ENCODE results near the gene GAL3ST3. TPM values are rescaled to one million over a fixed set of nuclear protein-coding genes. Genes with fewer than 3 reads are reported as not detected.
A peak's percentile ranks its signal among the peaks of the same experiment; 100 is the strongest.

Gene GAL3ST3
- total and polyA plus RNA-seq, 2 donors (not counting 1 experiment from before 2014, with no cell fraction given) = not detected

- Mint-ChIP-seq H3K4me1 (peaks cover 78% of the 10 kb centered on the region), H3K27me3 (no peaks in the 10 kb centered on the region), H3K9me3 (ENCODE audit: insufficient read depth) (no peaks in the 10 kb centered on the region), H3K27ac (no peak overlapping the region), H3K4me3 (no peak overlapping the region)
- no peak for ATAC-seq (ENCODE audit: low read depth)
- 86% methylated on average over 1 of the region's 4 CpGs for WGBS (ENCODE audit: insufficient coverage)
- intact Hi-C loops (cut with micrococcal nuclease) = no loop called here
- no peak overlapping the region for H2AFZ ChIP-seq (ENCODE audit: insufficient read depth, low read depth, low read length, poor library complexity, severe bottlenecking)
- CTCF ChIA-PET = interaction anchor here (0.6 to 1.0 kb wide), 2 partner anchors 51 to 95 kb away, joined by 3 read pairs; no protein-coding TSS in a partner anchor
- peaks cover 99% of the 10 kb centered on the region for H3K79me2 ChIP-seq (ENCODE audit: control insufficient read depth, insufficient read depth, low read length)
- no peak overlapping the region for H3K9ac ChIP-seq (ENCODE audit: low read length)
- no peak overlapping the region for H3K4me2 ChIP-seq (replicated peaks; ENCODE audit: low read depth, low read length, poor library complexity, severe bottlenecking)
- H3K4me1 ChIP-seq (ENCODE audit: control insufficient read depth in 2 of 2, insufficient read depth in 2 of 2, low read length in 2 of 2) = peaks cover 62 to 70% of the 10 kb centered on the region in 2 donors
- peak overlapping the region in 1 of 2 donors; percentile 93 for H3K27ac ChIP-seq (ENCODE audit: low read length in 2 of 2)
- no peak overlapping the region for H3K4me3 ChIP-seq (ENCODE audit: control extremely low read depth in 1 of 5, extremely low read depth in 1 of 5, insufficient read depth in 1 of 5, low read depth in 2 of 5, low read length in 4 of 5)
- H3K27me3 ChIP-seq (replicated peaks in 1 of 4; ENCODE audit: control extremely low read depth in 1 of 4, control insufficient read depth in 3 of 4, insufficient read depth in 4 of 4, low read length in 3 of 4) = no peaks in the 10 kb centered on the region
- H3K36me3 ChIP-seq (replicated peaks in 1 of 2; ENCODE audit: control extremely low read depth in 1 of 2, control insufficient read depth in 1 of 2, extremely low read depth in 1 of 2, insufficient read depth in 2 of 2, low read length in 1 of 2) = peaks cover 1 to 30% of the 10 kb centered on the region in 2 experiments
- TF ChIP-seq EZH2 (IDR thresholded peaks at IDR 0.05; ENCODE audit: borderline replicate concordance, insufficient read depth, low read depth, low read length, poor library complexity, severe bottlenecking) (no peak), CTCF (IDR thresholded peaks at IDR 0.05) (no peak)
- no peaks in the 10 kb centered on the region for H3K9me3 ChIP-seq (ENCODE audit: control extremely low read depth in 1 of 3, control insufficient read depth in 2 of 3, insufficient read depth in 1 of 3, low read length in 2 of 3)
- no peak for DNase-seq
- POLR2A ChIA-PET = no interaction called here
- peaks cover 27% of the 10 kb centered on the region for H4K20me1 ChIP-seq (ENCODE audit: control insufficient read depth, insufficient read depth, low read length, poor library complexity, severe bottlenecking)
Observed at GRCh38 chr11:66075273-66075672, 26.3 kb upstream of the GAL3ST3 start.

GRCh38 chr11:66073669-66074068 is 24.7 kb upstream of the GAL3ST3 start:
- Histone ChIP-seq H3K27ac (ENCODE audit: low read length in 2 of 2) (no peak overlapping the region), H3K36me3 (replicated peaks in 1 of 2; ENCODE audit: control extremely low read depth in 1 of 2, control insufficient read depth in 1 of 2, extremely low read depth in 1 of 2, insufficient read depth in 2 of 2, low read length in 1 of 2) (peaks cover 1 to 30% of the 10 kb centered on the region in 2 experiments), H3K9me3 (ENCODE audit: control extremely low read depth in 1 of 3, control insufficient read depth in 2 of 3, insufficient read depth in 1 of 3, low read length in 2 of 3) (no peaks in the 10 kb centered on the region), H2AFZ (ENCODE audit: insufficient read depth, low read depth, low read length, poor library complexity, severe bottlenecking) (no peak overlapping the region), H3K4me3 (ENCODE audit: control extremely low read depth in 1 of 5, extremely low read depth in 1 of 5, insufficient read depth in 1 of 5, low read depth in 2 of 5, low read length in 4 of 5) (no peak overlapping the region), H3K9ac (ENCODE audit: low read length) (no peak overlapping the region), H3K4me2 (replicated peaks; ENCODE audit: low read depth, low read length, poor library complexity, severe bottlenecking) (peak overlapping the region; percentile 91), H3K4me1 (ENCODE audit: control insufficient read depth in 2 of 2, insufficient read depth in 2 of 2, low read length in 2 of 2) (peaks cover 56 to 63% of the 10 kb centered on the region in 2 donors), H3K79me2 (ENCODE audit: control insufficient read depth, insufficient read depth, low read length) (peaks cover 83% of the 10 kb centered on the region), H3K27me3 (replicated peaks in 1 of 4; ENCODE audit: control extremely low read depth in 1 of 4, control insufficient read depth in 3 of 4, insufficient read depth in 4 of 4, low read length in 3 of 4) (no peaks in the 10 kb centered on the region), H4K20me1 (ENCODE audit: control insufficient read depth, insufficient read depth, low read length, poor library complexity, severe bottlenecking) (peaks cover 27% of the 10 kb centered on the region)
- DNase-seq = no peak
- Mint-ChIP-seq H3K27me3 (no peaks in the 10 kb centered on the region), H3K27ac (no peak overlapping the region), H3K4me3 (no peak overlapping the region), H3K9me3 (ENCODE audit: insufficient read depth) (no peaks in the 10 kb centered on the region), H3K4me1 (peaks cover 71% of the 10 kb centered on the region)
- intact Hi-C loops (cut with micrococcal nuclease) = no loop called here
- WGBS (ENCODE audit: insufficient coverage) = no CpG with 5 or more reads among the region's 1 CpG
- no peak for ATAC-seq (ENCODE audit: low read depth)
- POLR2A ChIA-PET = interaction anchor here (0.6 to 1.5 kb wide), 4 partner anchors 14 to 1192 kb away, joined by 4 to 16 read pairs (median 6); no protein-coding TSS in a partner anchor
- TF ChIP-seq CTCF (IDR thresholded peaks at IDR 0.05) (no peak), EZH2 (IDR thresholded peaks at IDR 0.05; ENCODE audit: borderline replicate concordance, insufficient read depth, low read depth, low read length, poor library complexity, severe bottlenecking) (no peak)
- CTCF ChIA-PET = interaction anchor here (0.9 kb wide), 1 partner anchor 60 kb away, joined by 6 read pairs; no protein-coding TSS in a partner anchor
